GM19468 (cell line): ENCODE results near the gene NFIA.

ENCODE experiments used
- ATAC-seq: cut with Tn5 transposase; IDR thresholded peaks from one replicate; pipeline ENCODE4 v1.9.1; 2021; ENCODE audit warnings: mild to moderate bottlenecking, moderate library complexity, moderate number of reproducible peaks; ENCODE audit not compliant: unreplicated experiment; ENCODE audit errors: extremely low read depth

Gene NFIA

GRCh38 chr1:61171974-61172373 is 89.6 kb downstream of the NFIA start:
- ATAC-seq: no peak

- no peak for ATAC-seq
Observed at GRCh38 chr1:61173118-61173517, 90.8 kb downstream of the NFIA start.

- no peak for ATAC-seq
Observed at GRCh38 chr1:61174060-61174795, 91.9 kb downstream of the NFIA start.

- no peak for ATAC-seq
Observed at GRCh38 chr1:61175976-61176375, 93.6 kb downstream of the NFIA start.

GRCh38 chr1:61181067-61182038 is 99.0 kb downstream of the NFIA start:
- no peak for ATAC-seq

GRCh38 chr1:61182049-61182448 is 99.7 kb downstream of the NFIA start:
- no peak for ATAC-seq

GRCh38 chr1:61182480-61182879 is 100.1 kb downstream of the NFIA start:
- no peak for ATAC-seq

- ATAC-seq: no peak
Observed at GRCh38 chr1:61183471-61184039, 101.2 kb downstream of the NFIA start.

- no peak for ATAC-seq
Observed at GRCh38 chr1:61184040-61184713, 101.8 kb downstream of the NFIA start.

GRCh38 chr1:61184714-61185106 is 102.3 kb downstream of the NFIA start:
- ATAC-seq: no peak

GRCh38 chr1:61186753-61187152 is 104.4 kb downstream of the NFIA start:
- ATAC-seq: no peak

- no peak for ATAC-seq
Observed at GRCh38 chr1:61187352-61188086, 105.2 kb downstream of the NFIA start.

- no peak for ATAC-seq
Observed at GRCh38 chr1:61190153-61190552, 107.8 kb downstream of the NFIA start.

- ATAC-seq: no peak
Observed at GRCh38 chr1:61190618-61191432, 108.5 kb downstream of the NFIA start.

GRCh38 chr1:61191433-61191720 is 109.0 kb downstream of the NFIA start:
- ATAC-seq: no peak

GRCh38 chr1:61192663-61193330 is 110.4 kb downstream of the NFIA start:
- ATAC-seq: no peak

- ATAC-seq: no peak
Observed at GRCh38 chr1:61193808-61194207, 111.4 kb downstream of the NFIA start.

GRCh38 chr1:61198554-61198953 is 116.2 kb downstream of the NFIA start:
- no peak for ATAC-seq

GRCh38 chr1:61201035-61201434 is 118.7 kb downstream of the NFIA start:
- no peak for ATAC-seq
